A673 (cell line): ENCODE results near the gene ERCC6. TPM values are rescaled to one million over a fixed set of nuclear protein-coding genes. Genes with fewer than 3 reads are reported as not detected.

Experiments
- BruUV-seq: library from RNA; stranded (reverse); fragments of 400-500 nt; replicated peaks from 2 replicates; lab custom pipeline; 2021; lab: Mats Ljungman, UMichigan
- CTCF ChIA-PET: fragments of 300-600 bp; sonication (Branson Sonifier 250); formaldehyde crosslinking; loops from one replicate; lab custom pipeline; 2022; ENCODE audit warnings: antibody characterized with exemption; lab: Charles Lee
- POLR2A ChIA-PET: fragments of 300-600 bp; sonication (Branson Sonifier 250); formaldehyde crosslinking; loops from one replicate; lab custom pipeline; 2022; ENCODE audit warnings: antibody characterized with exemption; ENCODE audit not compliant: low non-redundant PET; lab: Charles Lee
- DNase-seq: peaks from one replicate; pipeline ENCODE4 v3.0.0-alpha.2; 2015; ENCODE audit warnings: low spot score
- H3K27ac ChIP-seq: fragments of 200-600 bp; sonication (generic); 2 replicates; pipeline ENCODE4 v1.5.1; 2016; ENCODE audit warnings: mixed run types, low read depth, mild to moderate bottlenecking, mixed read lengths, antibody characterized with exemption, low read length; ENCODE audit not compliant: poor library complexity, severe bottlenecking
- H3K27me3 ChIP-seq: fragments of 200-600 bp; sonication (generic); replicated peaks from 2 replicates; pipeline ENCODE4 v1.6.1; 2017; ENCODE audit warnings: mixed run types, low read depth, mild to moderate bottlenecking, mixed read lengths, antibody characterized with exemption, low read length; ENCODE audit not compliant: insufficient read depth, poor library complexity
- H3K36me3 ChIP-seq: fragments of 200-600 bp; sonication (generic); 2 replicates; pipeline ENCODE4 v1.6.1; 2016; ENCODE audit warnings: mixed run types, mild to moderate bottlenecking, mixed read lengths, antibody characterized with exemption, low read length; ENCODE audit not compliant: insufficient read depth, poor library complexity, severe bottlenecking
- H3K4me1 ChIP-seq: fragments of 200-600 bp; sonication (generic); 2 replicates; pipeline ENCODE4 v1.6.1; 2017; ENCODE audit warnings: mixed run types, mild to moderate bottlenecking, mixed read lengths, antibody characterized with exemption, low read length; ENCODE audit not compliant: insufficient read depth, poor library complexity, severe bottlenecking
- H3K4me3 ChIP-seq: fragments of 200-600 bp; sonication (generic); 2 replicates; pipeline ENCODE4 v1.5.1; 2016; ENCODE audit warnings: low read depth, mixed run types, mild to moderate bottlenecking, mixed read lengths, low read length; ENCODE audit not compliant: poor library complexity, severe bottlenecking
- H3K9me3 ChIP-seq: fragments of 200-600 bp; sonication (generic); 2 replicates; pipeline ENCODE4 v1.6.1; 2016; ENCODE audit warnings: mixed run types, low read depth, mild to moderate bottlenecking, mixed read lengths, antibody characterized with exemption, low read length; ENCODE audit not compliant: poor library complexity, severe bottlenecking
- EZH2 ChIP-seq: fragments of 200-600 bp; sonication (generic); IDR thresholded peaks from 2 replicates; pipeline ENCODE4 v1.6.1; 2017; ENCODE audit warnings: borderline replicate concordance, low read depth, mild to moderate bottlenecking, mixed read lengths, antibody characterized with exemption, low read length; ENCODE audit not compliant: poor library complexity, severe bottlenecking
- intact Hi-C: fragments of 100-400 bp; cut with micrococcal nuclease; formaldehyde crosslinking; loops from one replicate; pipeline ENCODE4 v1.10.0; 2022; ENCODE audit not compliant: unreplicated experiment
- total RNA-seq: library from RNA; stranded (reverse); gene quantifications from 2 replicates; pipeline ENCODE4 v1.2.3, GENCODE V29; 2021
- TF ChIP-seq, protein P1 (sequence below): fragments of 300-800, 200-600 bp; sonication (generic); conservative IDR thresholded peaks from 2 replicates; pipeline ENCODE4 v1.5.1; 2017; ENCODE audit warnings: low read depth, mild to moderate bottlenecking, antibody characterized with exemption, low read length, moderate library complexity, mixed read lengths

Gene ERCC6
- total RNA-seq, 1 experiment from 2014 or later = 11.0 TPM

DNA sequence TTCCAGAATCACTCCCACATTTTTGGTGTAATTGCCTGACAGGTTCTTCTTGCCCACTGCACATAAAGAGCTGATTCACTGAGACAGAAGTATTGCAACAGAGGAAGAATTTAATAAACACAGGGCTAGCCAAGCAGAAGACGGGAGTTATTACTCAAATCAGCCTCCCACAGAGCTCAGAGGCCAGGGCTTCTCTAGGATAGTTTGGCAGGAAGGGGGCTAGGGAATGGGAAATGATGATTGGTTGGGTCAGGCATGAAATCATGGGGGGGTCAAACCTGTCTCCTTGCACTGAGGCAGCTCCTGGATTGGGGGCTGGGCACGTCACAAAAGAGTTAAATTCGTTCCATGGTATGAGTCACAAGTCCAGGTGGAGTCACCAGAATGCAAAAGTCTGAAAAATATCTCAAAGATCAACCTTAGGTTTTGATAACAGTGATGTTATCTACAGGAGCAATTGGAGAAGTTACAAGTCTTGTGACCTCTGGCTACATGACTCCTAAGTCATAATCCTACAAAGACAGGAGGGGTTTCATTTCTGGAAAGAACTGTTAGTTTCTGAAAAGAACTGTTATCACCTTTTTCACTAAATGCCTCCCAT is 30.2 kb upstream of the ERCC6 start:
- Histone ChIP-seq H3K4me3 (no peak overlapping the region), H3K27me3 (no peaks in the 10 kb centered on the region), H3K27ac (no peak overlapping the region), H3K36me3 (no peaks in the 10 kb centered on the region), H3K4me1 (no peaks in the 10 kb centered on the region), H3K9me3 (no peaks in the 10 kb centered on the region)
- POLR2A ChIA-PET = no interaction called here
- intact Hi-C loops = no loop called here
- BruUV-seq = no TSS peak
- DNase-seq = no peak
- CTCF ChIA-PET = no interaction called here
- TF ChIP-seq, protein P1, sequence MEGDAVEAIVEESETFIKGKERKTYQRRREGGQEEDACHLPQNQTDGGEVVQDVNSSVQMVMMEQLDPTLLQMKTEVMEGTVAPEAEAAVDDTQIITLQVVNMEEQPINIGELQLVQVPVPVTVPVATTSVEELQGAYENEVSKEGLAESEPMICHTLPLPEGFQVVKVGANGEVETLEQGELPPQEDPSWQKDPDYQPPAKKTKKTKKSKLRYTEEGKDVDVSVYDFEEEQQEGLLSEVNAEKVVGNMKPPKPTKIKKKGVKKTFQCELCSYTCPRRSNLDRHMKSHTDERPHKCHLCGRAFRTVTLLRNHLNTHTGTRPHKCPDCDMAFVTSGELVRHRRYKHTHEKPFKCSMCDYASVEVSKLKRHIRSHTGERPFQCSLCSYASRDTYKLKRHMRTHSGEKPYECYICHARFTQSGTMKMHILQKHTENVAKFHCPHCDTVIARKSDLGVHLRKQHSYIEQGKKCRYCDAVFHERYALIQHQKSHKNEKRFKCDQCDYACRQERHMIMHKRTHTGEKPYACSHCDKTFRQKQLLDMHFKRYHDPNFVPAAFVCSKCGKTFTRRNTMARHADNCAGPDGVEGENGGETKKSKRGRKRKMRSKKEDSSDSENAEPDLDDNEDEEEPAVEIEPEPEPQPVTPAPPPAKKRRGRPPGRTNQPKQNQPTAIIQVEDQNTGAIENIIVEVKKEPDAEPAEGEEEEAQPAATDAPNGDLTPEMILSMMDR = no peak
- TF ChIP-seq EZH2 = no peak

DNA sequence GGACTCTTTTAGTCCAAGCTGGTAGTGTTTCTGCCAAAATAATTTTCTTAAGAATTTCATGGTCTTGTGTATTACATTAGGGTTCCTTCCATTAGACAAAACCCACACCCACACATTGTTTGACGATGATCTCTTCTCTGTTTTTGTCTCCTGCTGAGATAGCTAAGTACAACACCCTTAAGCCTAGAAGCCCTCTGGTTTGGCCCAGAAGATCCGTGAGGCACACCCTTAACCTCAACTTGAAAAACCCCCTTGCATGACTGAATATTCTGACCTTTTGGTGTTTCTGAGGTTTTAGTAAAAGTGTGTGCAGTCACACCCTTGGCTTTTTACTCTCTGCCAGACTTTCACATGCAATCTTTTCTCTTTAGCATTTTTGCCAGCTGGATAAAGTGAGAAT is 29.3 kb upstream of the ERCC6 start:
- H3K4me1 ChIP-seq = no peaks in the 10 kb centered on the region
- ChIA-PET CTCF (no interaction called here), POLR2A (no interaction called here)
- DNase-seq = no peak
- H3K36me3 ChIP-seq = no peaks in the 10 kb centered on the region
- no peak for TF ChIP-seq EZH2
- TF ChIP-seq, protein P1 = no peak
- H3K4me3 ChIP-seq = no peak overlapping the region
- BruUV-seq = no TSS peak
- no peaks in the 10 kb centered on the region for H3K27me3 ChIP-seq
- no peak overlapping the region for H3K27ac ChIP-seq
- intact Hi-C loops = no loop called here
- H3K9me3 ChIP-seq = no peaks in the 10 kb centered on the region

DNA sequence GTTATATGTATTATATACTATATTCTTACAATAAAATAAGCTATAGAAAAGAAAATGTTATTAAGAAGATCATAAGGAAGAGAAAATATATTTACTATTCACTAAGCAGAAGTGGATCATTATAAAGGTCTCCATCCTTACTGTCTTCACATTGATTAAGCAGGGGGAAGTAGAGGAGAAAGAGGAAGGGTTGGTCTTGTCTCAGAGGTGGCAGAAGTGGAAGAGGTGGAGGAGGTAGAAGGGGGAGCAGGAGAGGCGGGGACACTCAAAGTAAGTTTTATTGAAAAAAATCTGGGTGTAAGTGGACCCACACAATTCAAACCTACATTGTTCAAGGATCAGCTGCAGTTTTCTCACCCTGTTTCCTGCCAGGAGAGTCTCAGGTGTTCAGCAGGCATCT is 28.9 kb upstream of the ERCC6 start:
- no peaks in the 10 kb centered on the region for H3K4me1 ChIP-seq
- H3K36me3 ChIP-seq = no peaks in the 10 kb centered on the region
- H3K4me3 ChIP-seq = no peak overlapping the region
- no TSS peak for BruUV-seq
- CTCF ChIA-PET = no interaction called here
- H3K9me3 ChIP-seq = no peaks in the 10 kb centered on the region
- TF ChIP-seq, protein P1 = no peak
- DNase-seq = no peak
- H3K27me3 ChIP-seq = no peaks in the 10 kb centered on the region
- no peak overlapping the region for H3K27ac ChIP-seq
- intact Hi-C loops = no loop called here
- POLR2A ChIA-PET = no interaction called here
